HFFc6 (cell line): Measurements from ENCODE around the gene LSAMP. TPM values are rescaled to one million over a fixed set of nuclear protein-coding genes. Genes with fewer than 3 reads are reported as not detected.
"Not testable (repeated sequence)": the region's sequence is repeated elsewhere in the genome, so short reads cannot be mapped to it uniquely, and the experiment has no call there.

Experiments used
- DNase-seq: peaks from one replicate; pipeline ENCODE4 v3.0.0-alpha.2; 2018
- H3K27ac Mint-ChIP-seq: 2 replicates; pipeline ENCODE4 v1.8.0; 2020; ENCODE audit warnings: mild to moderate bottlenecking, mixed read lengths
- H3K27me3 Mint-ChIP-seq: 2 replicates; pipeline ENCODE4 v1.8.0; 2021; ENCODE audit warnings: mild to moderate bottlenecking, moderate library complexity, mixed read lengths; ENCODE audit not compliant: insufficient read depth
- H3K36me3 Mint-ChIP-seq: 2 replicates; pipeline ENCODE4 v1.8.0; 2021; ENCODE audit warnings: low read depth, mixed read lengths
- H3K4me1 Mint-ChIP-seq: 2 replicates; pipeline ENCODE4 v1.8.0; 2020; ENCODE audit warnings: low read depth, mixed read lengths
- H3K4me3 Mint-ChIP-seq: 2 replicates; pipeline ENCODE4 v1.8.0; 2020; ENCODE audit warnings: mild to moderate bottlenecking, moderate library complexity, mixed read lengths
- H3K9me3 Mint-ChIP-seq: 2 replicates; pipeline ENCODE4 v1.8.0; 2020; ENCODE audit warnings: mild to moderate bottlenecking, mixed read lengths
- CTCF ChIP-seq: fragments of 200-600 bp; sonication (generic); IDR thresholded peaks from 2 replicates; pipeline ENCODE4 v1.5.0; 2021; ENCODE audit warnings: antibody characterized with exemption, mild to moderate bottlenecking
- total RNA-seq, 6 experiments: library from RNA; stranded (reverse); fragmentation: NEBNext Ultra II Directional; extraction: Animal tissue kit (Norgen Biotek cat#: 25700); gene quantifications; 2 replicates in 1 of 6; 3 replicates in 5 of 6; pipeline ENCODE4 v1.2.3, GENCODE V29; 2021

LSAMP gene
- total RNA-seq, 6 experiments from 2014 or later = not detected

GRCh38 chr3:115803661-115804060 is 641.6 kb downstream of the LSAMP start:
- Mint-ChIP-seq H3K4me1 (peaks cover 58% of the 10 kb centered on the region), H3K27ac (peak overlapping the region; percentile 90), H3K9me3 (no peaks in the 10 kb centered on the region), H3K27me3 (no peaks in the 10 kb centered on the region; the same call in 1 of the 2 replicates), H3K36me3 (no peaks in the 10 kb centered on the region), H3K4me3 (no peak overlapping the region)
- no peak for TF ChIP-seq CTCF
- no peak for DNase-seq

GRCh38 chr3:115800489-115801075 is 644.7 kb downstream of the LSAMP start:
- Mint-ChIP-seq H3K27ac (peak overlapping the region; percentile 33; the same call in 1 of the 2 replicates), H3K9me3 (no peaks in the 10 kb centered on the region), H3K4me1 (peaks cover 38% of the 10 kb centered on the region), H3K4me3 (no peak overlapping the region; the same call in 1 of the 2 replicates), H3K27me3 (no peaks in the 10 kb centered on the region; the same call in 1 of the 2 replicates), H3K36me3 (no peaks in the 10 kb centered on the region)
- TF ChIP-seq CTCF = no peak
- peak; percentile 50 for DNase-seq

- H3K4me3 Mint-ChIP-seq, H3K9me3 Mint-ChIP-seq, H3K36me3 Mint-ChIP-seq, DNase-seq, H3K27me3 Mint-ChIP-seq: not testable (repeated sequence)
- Mint-ChIP-seq H3K4me1 (peaks cover 33% of the 10 kb centered on the region), H3K27ac (peak overlapping the region; percentile 33; the same call in 1 of the 2 replicates)
Measured at GRCh38 chr3:115800065-115800464, 645.2 kb downstream of the LSAMP start.

GRCh38 chr3:115792206-115792955 is 652.9 kb downstream of the LSAMP start:
- Mint-ChIP-seq H3K27me3 (no peaks in the 10 kb centered on the region; the same call in 1 of the 2 replicates), H3K27ac (peak overlapping the region; percentile 43; the same call in 1 of the 2 replicates), H3K4me1 (peaks cover 46% of the 10 kb centered on the region), H3K9me3 (no peaks in the 10 kb centered on the region), H3K4me3 (no peak overlapping the region), H3K36me3 (no peaks in the 10 kb centered on the region)
- no peak for TF ChIP-seq CTCF
- DNase-seq = no peak

GRCh38 chr3:115791271-115792153 is 653.8 kb downstream of the LSAMP start:
- not testable (repeated sequence) for H3K9me3 Mint-ChIP-seq, H3K27me3 Mint-ChIP-seq, DNase-seq, H3K4me3 Mint-ChIP-seq, H3K36me3 Mint-ChIP-seq
- Mint-ChIP-seq H3K4me1 (peaks cover 46% of the 10 kb centered on the region), H3K27ac (peak overlapping the region; percentile 89)

GRCh38 chr3:115790759-115791158 is 654.5 kb downstream of the LSAMP start:
- Mint-ChIP-seq H3K4me1 (peaks cover 48% of the 10 kb centered on the region), H3K27me3 (no peaks in the 10 kb centered on the region; the same call in 1 of the 2 replicates), H3K27ac (peak overlapping the region; percentile 89), H3K36me3 (no peaks in the 10 kb centered on the region), H3K4me3 (peak overlapping the region; percentile 42), H3K9me3 (no peaks in the 10 kb centered on the region)
- DNase-seq = peak; percentile 93
- no peak for TF ChIP-seq CTCF
